Kidney tubule cell (primary cell): Measurements from ENCODE around the gene SYTL3.
A peak's percentile ranks its signal among the peaks of the same experiment; 100 is the strongest.

Source experiments
- DNase-seq: peaks from one replicate; pipeline ENCODE4 v3.0.0-alpha.2; 2018; ENCODE audit warnings: low spot score

Gene SYTL3

DNA sequence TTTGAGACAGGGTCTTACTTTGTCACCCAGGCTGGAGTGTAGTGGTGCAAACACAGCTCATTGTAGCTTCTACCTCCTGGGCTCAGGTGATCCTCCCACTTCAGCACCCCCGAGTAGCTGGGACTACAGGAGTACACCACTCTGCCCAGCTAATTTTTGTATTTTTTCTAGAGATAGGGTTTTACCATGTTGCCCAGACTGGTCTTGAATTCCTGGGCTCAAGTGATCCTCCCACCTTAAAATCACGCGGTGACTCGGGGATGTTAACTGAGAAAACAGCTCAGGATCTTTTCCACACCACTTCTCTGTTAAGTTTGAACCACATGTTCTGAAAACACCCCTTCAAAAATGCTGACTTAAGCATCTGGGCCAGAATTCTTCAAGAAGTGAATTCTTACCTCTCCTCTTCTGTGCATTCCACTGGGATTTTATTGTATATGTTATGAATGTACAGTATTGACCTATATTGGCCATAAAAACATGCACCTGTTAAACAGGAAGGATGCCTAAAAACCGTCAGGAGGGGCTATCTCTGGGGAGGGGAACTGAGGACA, 72.4 kb downstream of the SYTL3 start:
- DNase-seq = no peak

DNA sequence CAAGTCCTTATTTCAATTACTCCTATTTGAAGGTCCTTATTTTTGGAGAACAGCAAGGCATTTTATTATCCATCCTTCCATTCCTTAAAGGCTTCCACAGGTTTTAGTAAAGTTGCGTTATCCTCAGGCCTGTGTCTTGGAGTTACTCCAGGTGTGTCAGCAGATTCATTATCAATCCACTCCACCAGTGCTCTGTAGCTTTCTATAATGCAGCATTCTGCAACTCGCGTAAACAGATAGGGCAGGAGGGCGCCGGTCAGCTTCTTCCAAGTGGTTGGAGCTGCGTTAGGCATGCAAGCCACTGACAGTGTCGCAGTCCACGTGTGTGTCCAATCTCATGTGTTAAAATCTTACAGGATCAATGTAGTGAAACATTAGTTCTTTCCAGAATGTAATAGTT, 75.8 kb downstream of the SYTL3 start:
- no peak for DNase-seq

DNA sequence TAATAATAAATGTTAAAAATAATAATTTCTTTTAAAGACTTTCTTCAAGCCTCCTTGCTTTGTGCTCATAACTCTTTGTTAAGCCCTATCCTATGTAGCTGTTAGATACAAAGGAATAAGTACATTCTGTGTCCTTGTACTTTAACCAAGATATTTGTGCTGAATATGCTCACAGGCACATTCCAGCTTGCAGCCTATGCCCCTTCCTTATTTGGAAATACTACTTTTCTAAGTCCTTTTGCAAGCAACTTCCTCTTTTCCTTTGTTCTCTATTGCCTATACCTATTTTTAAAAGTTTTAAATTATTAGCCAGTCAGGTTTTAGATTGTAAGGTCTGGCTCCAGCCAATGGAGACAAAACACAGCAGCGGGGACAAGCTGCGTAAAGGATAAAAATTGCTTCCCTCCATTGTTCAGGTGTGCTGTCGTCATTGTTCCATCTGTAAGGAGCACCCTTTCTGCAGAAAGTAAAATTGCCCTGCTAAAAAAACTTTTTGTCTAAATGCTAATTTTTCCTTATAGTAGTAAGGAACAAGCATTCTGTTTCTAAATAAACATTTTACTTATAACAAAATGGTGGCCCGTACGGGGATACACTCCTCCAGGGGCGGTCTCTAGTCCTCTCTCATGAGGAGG, 80.2 kb downstream of the SYTL3 start:
- DNase-seq = no peak

DNA sequence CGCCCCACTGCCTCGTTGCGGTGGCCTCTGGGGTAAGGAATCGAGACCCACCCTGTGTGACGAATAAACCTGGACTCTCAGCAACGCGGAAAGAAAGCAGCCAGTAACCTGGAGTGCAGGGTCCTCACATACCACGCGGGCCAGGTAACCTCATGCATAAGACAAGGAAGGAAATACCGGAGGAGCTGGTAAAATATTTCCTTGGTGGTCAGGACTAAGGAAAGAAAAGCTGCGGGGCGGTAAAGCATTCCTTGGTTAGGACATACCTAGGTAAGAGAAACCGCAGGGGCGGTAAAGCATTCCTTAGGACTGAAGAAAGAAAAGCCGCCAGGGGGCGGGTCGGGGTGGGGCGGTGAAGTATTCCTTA, 80.7 kb downstream of the SYTL3 start:
- DNase-seq = peak; percentile 33

DNA sequence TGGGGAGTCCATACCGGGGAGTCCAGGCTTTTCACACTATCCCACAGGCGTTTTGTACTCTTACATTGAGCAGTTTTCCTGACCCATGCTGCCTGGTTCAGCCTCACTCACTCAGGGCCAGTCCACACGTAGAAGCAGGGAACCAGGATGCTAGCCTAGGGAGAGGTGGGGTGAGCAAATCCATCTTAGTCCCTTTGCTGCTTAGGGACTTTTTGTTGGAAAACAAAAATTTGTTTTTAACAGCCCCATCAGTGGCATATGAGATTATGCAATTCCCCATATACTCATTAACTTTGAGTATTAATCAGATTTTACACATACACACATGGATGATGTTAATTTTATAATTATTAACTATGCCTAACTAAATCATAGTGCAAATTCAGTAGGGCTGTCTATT, 85.2 kb downstream of the SYTL3 start:
- DNase-seq = no peak

DNA sequence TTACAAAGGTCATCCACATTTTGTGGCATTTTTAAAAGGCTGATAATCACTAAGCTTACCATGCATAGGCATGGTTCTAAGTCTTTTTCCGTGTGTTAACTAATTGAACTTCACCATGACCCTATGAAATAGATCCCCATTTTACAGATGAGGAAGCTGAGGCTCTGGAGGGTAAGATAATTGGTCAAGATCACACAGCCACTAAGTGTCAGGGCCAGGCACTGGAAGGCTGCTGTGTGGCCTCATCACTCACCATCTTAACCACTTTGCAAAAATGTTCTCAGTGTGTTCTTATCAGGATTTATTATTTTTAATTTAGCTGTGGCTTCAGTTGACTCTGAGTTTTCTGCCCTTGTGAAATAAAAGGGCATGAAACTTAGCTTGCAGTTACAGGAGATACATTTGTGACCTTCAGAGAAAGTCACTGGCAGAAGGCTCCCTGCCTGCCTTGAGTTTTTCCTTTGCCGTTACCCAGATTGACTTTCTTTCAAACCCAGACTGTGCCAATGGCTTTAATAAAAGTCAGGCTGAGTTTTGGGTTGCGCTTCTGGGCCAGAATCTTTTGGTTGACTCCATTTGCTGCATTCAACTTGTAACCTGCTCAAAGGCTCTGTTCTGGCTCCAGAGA, 87.3 kb downstream of the SYTL3 start:
- no peak for DNase-seq

DNA sequence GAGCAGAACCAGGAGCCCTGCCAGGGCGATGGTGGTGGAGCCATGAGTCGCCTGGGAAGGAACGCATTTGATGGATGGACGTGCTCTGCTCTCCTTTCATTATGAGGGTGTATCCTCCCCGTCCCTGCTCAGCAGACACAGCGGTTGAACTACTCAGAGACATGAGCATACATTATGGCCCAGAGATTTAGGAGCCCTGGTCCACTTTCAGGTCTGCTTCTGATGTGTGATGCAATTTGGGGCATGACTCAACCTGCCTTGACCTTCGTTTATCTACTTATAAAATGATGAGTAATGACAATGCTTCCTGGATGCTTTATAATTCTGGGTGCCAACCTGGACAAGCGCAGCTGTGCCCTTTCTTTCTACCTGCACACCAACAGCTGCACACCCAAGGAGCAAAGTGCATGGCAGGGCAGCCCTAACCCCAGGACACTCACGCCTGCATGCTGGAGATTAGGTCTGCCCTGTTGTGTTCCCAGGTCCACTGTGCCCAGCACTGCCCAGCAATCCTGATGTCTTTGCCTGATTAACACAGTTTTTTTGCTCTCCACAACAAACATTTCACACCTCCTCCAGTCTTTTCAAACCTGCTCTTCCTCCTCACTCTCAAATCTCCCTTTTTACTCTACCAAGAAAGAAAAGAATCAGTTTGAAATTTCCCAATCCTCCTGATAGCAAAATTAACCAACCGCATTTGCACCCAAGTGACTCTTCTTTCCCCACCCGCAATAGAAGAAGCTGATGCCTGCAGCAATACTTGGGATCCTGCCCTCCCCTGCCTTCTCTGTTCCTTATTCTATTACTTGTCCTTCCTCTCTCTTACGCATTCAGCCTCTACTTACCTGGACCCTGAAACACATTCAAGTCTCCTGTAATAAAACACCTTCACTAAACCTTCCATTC, 88.1 kb downstream of the SYTL3 start:
- peak; percentile 66 for DNase-seq

DNA sequence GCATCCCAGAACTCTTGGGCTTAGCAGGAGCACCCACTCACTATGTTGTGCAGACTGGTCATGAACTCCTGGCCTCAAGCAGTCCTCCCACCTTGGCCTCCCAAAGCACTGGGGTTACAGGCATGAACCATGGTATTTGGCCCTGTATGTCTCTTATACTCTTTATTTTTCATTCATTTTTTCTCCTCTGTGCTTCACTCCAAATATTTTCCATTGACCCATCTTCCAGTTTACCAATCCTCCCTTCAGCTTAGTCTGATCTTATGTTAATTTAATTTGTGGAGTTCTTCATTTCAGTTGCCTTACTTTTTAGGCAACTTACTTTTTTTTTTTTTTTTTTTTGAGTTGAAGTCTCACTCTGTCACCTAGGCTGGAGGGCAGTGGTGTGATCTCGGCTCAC, 89.8 kb downstream of the SYTL3 start:
- no peak for DNase-seq

DNA sequence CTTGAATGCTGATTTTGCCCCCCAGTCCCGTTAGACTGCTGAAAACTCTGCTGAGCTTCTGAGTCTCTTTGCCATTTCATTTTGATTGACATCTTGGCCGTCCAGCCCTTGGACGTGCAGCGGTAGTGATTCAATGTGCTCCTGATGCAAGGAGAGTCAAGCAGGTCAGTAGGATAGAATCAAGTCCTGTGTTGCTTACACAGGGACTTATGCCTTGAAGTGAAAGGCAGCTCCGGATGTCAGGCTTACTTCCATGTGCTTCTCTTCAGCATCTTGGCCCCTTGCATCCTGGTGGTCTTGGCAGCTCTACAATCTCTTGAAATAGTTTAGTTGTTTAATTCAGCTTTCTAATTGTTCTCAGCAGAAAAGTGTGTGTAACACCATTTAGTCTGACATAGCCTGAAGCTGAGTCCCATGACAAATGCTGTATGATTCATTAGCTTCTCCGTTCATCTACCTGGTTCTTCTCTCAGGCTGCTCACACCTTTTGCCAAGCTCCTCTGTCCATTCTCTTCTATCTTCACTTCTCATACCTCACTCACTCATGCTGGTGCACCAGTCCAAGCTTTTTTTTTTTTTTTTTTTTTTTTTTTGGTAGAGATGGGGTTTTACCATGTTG, 93.3 kb downstream of the SYTL3 start:
- peak; percentile 27 for DNase-seq

DNA sequence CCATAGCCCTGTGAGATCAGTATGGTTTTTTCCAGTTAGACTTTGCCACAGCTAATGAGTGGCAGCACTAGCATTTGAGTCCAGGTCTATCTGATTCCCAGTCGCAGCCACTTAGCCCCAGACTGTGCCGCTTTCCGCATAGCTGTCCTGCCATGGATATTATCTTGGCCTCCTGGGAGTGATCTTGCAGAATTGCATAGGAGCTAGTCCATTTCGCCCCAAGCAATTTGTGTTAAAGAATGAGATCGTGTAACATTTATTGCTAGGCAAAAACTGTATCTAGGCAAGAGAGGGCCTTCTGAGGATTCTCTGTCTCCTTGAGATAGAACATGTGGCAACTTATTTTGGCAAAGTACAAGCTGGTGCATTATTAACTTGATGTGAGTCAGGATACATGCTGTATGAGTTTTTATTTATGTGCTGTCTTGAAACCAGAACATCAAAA, 95.2 kb downstream of the SYTL3 start:
- DNase-seq = peak; percentile 42

DNA sequence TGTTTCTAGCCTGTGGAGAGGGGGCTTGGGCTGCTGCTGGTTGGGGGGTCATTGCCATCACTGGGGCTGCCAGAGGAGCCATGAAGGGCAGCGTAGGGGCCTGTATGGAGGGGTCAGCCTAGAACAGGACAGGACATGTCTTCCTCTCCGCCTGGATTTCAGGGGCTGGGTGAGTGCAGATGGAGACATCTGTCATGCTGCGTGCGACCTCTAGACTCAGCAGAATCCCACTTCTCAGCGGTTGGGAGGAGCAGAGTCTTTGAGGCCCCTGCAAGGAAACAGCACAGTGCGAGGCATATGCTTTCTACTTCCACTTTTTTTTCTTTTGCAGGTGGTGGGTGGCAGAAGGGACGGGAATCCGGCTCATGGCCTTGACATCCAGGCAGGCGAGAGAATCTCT, 101.4 kb downstream of the SYTL3 start:
- no peak for DNase-seq

DNA sequence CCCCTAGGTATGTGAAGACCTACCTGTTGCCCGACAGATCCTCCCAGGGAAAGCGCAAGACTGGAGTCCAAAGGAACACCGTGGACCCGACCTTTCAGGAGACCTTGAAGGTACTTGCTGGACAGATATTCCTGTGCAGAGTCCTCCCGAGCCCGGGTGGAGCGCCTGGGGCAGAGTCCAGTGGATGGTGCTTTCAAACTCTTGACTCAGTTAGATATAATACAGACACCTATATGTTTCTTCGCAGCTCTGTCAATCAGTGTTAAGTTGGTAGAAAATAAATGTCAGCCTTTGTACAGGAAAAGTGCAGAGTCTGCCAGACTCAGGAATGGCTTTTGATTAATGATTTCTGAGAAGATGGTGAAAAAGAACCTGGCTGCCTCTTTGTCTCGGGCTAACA, 102.1 kb downstream of the SYTL3 start:
- DNase-seq = peak; percentile 33

DNA sequence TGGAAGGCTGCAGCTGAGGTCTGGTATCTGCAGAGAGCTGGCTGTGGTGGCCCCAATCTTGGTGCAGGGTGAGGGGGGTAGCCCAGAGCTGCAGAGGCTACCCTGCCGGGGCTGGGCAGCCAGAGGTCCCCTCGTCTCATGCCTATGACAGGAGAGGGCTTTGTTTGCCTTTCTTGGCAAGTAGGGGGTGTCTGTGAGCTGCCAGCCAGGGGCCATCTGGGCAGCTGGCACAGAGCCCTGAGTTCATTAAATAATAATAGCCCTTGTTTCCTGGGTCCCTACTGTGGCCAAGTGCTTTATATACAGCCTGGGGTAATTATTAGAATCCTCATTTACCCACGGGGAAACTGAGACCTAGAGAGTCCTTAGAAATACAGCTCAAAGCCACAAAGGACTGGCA, 102.8 kb downstream of the SYTL3 start:
- peak; percentile 54 for DNase-seq

DNA sequence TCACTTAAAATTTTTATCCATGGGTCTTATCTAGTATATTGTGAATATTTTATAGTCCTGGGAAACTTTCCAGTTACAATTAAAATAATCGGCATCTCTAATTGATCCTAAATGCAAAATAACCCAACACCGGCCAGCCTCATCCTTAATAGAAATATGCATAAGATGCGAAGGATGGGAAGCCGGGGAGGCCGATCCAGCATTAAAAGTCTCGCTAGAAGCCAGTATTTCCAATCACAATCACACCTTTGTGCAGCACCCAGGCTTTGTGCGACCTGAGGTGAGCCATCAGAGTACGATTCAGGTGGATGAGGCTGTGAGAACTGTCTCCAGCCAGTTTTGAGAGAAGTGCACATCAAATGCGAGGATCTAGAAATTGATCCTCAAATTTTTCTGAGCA, 104.0 kb downstream of the SYTL3 start:
- no peak for DNase-seq

DNA sequence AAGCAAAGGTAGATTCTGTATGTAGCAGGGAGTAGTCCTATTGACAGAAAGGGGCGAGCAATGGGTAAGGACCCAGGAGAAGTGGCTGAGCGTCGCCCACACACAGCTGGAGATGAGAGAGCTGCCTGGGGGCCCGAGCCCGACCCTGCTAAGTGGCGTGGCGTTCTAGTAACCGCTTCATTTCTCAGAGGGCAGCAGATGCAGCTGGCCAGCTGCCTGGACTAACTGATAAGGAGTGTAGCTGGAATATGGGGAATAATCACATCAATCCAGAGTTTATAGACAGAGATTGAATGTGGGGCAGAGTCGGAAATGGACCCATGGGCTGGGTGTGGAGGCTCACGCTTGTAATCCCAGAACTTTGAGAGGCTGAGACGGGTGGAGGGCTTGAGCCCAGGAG, 104.9 kb downstream of the SYTL3 start:
- no peak for DNase-seq

DNA sequence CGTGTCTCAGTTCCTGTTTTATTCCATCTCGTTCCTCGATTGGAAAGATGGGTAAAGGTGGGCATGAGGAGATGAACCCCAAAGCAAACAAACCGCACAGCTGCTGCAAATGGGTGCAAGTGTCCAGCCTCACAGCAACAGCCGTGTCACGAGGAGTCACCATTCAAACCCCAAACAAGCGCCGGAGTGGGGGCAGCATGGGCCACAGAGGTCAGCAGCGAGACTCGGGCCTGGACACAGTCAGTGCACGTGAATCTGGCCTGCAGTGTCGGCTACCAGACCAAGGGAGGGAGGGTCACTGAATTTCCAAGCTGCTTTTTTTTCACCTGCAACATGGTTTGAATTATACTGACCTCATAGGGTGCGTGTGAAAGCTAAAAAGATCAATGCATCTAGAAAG, 105.8 kb downstream of the SYTL3 start:
- DNase-seq = no peak

DNA sequence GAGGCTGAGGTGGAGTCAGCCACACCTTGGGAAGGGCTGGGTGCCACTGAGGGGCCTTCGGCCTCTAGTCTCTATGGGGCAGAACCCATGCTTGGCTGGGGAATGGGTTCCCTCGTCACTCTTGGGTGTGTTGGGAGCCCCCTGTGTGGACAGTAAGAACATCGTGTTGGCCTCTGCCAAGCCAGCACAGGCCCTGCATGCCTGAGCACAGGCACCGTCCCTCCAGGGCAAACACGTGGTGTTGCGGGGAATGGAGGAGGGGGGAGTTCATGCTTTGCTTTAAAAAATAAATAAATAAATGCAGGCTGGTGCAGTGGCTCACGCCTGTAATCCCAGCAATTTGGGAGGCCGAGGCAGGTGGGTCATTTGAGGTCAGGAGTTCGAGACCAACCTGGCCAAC, 106.3 kb downstream of the SYTL3 start:
- DNase-seq = no peak

DNA sequence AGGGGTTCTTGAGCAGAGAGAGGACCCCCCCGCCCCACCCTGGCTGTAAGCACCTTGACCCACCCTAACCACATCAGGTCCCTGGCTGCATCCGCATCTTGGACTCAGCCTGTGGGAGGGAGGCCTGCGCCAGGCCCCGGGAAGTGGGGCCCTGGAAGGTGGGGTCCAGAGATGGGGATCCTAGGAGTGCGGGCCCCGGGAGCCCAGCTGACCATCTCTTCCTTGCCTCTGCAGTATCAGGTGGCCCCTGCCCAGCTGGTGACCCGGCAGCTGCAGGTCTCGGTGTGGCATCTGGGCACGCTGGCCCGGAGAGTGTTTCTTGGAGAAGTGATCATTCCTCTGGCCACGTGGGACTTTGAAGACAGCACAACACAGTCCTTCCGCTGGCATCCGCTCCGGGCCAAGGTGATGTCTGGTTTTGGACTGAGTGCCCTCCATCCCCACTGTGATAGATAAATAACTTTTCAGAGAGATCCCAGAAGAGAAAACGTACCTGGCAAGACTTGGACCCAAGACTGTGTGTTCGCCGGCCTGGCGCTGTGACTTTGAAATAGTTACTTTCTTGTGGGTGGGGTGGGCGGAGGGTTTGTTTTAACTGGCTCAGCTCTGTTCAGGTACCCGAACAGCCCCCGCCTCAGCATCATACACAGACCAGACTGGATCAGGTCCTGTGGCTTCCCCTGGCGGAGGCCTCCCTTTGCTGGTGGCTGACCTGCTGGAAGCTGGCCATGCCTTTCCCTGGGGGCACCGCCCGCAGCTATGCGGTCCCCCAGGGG, 107.3 kb downstream of the SYTL3 start:
- DNase-seq = no peak

DNA sequence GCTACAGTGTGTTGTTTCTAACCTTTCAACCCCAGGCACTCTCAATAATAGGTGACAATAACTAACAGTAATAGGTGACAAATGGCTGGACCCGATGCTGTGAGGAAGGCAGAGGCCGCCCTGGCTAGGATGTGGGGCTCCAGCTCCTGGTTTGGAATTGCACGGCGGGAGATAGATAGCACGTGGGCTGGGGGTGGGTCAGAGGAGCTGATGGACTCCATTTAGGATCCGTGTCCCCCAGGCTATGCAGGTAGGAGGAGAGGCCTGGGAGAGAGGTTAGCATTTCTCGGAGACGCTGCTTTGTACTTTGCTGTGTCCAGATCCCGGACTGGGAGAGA, 107.9 kb downstream of the SYTL3 start:
- DNase-seq = no peak

DNA sequence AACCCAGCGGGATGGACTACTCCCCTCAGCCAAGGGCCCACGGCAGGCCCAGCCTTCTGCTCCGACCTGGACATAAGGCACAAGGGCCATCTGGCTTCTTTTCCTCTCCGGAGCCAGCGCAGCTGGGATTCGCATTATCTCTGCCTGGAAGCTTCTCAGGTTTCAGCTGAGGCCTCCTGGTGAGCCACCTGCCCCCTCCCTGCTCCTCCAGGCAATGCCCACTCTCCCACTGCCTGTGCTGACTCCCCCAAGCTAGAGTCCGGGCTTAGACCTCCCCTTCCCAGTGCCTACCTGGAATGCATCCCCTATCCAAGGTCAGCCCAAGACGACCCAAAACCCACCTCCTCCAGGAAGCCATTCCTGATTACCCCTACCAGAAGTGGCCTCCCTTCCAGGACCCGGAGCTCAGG, 108.6 kb downstream of the SYTL3 start:
- no peak for DNase-seq

DNA sequence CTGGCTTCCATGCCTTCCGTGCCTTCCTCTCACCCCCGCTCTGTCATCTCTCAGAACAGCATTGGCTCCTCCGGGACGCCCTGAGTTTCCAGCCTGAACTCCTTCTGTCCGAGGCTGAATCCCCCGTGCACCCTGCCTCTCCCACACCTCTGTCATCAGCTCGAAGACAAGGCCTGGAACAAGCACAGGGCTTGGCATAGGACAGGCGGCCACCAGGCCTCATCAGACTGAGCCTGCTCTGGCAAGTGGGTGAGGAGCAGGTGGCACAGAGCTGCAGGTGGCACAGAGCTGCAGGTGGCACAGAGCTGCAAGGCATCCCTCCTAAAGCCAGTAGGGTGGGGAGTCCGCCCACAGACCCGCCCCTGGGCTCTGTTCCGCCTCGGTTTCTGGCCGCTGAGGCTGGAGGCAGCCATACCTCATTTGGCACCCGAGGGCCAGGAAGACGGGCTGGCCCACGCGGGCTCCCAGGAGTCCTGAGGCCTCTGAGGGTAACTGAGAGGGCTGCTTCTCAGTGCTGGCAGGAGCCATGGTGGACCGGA, 109.2 kb downstream of the SYTL3 start:
- no peak for DNase-seq
